Activated effector memory CD4-positive, alpha-beta T cell treated with Interleukin-2 at 50 U/mL for 16 hours (primary cell): ENCODE results near the gene NPFFR2.
"Not testable (repeated sequence)": the region's sequence is repeated elsewhere in the genome, so short reads cannot be mapped to it uniquely, and the experiment has no call there.

Experiments
- DNase-seq: peaks from one replicate; pipeline ENCODE4 v3.0.0-alpha.2; 2020

Gene NPFFR2

GRCh38 chr4:72031868-72032608, at the start of gene NPFFR2:
NPFFR2 (plus strand) TSS chr4:72032000; CDS start chr4:72128592, 96,592 bp downstream.
- no peak for DNase-seq

- no peak for DNase-seq
These were observed 39.1 kb upstream of the NPFFR2 start for GRCh38 chr4:71992571-71993312.

DNA sequence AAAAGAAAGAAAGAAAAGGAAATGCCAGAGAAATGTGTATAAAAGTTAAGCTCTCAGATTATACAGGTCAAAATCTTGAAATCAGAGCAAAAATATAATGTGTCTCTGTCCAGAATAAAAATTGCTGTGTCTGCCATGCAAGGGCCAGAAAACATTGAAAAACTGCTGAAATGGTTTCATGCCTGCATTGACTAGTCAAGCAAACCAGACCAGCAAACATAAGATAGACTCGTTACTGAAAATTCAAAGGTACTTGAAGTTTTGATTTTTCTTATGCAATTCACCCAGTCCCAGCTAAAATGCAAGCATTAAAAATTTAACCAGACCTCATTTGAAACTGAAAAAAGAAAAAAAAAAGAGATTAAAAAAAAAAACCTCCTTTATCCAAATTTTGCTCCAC, 37.2 kb upstream of the NPFFR2 start:
- DNase-seq = no peak

DNA sequence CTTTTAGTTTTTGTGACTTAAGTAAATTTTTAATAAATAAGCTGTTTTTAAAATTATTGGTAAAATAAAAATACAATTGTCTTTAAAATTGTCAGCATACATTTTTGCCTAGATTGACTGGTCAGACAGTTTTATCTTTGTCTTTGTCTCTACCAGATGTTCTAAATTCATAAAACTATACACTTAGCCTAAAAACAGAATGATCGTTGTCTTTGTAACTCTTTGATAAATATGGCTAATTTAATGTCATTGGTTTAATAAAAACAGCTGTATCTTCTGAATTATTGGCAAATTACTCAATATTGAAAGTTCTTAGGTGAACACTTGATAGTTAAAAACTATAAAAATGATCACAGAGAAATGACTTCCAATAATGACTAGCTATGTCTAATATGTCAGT, 36.5 kb upstream of the NPFFR2 start:
- no peak for DNase-seq

- no peak for DNase-seq
These were observed 25.2 kb upstream of the NPFFR2 start for GRCh38 chr4:72006586-72006985.

- no peak for DNase-seq
These were observed 19.9 kb upstream of the NPFFR2 start for GRCh38 chr4:72011906-72012305.

- DNase-seq = no peak
These were observed 15.8 kb upstream of the NPFFR2 start for GRCh38 chr4:72016011-72016410.

DNA sequence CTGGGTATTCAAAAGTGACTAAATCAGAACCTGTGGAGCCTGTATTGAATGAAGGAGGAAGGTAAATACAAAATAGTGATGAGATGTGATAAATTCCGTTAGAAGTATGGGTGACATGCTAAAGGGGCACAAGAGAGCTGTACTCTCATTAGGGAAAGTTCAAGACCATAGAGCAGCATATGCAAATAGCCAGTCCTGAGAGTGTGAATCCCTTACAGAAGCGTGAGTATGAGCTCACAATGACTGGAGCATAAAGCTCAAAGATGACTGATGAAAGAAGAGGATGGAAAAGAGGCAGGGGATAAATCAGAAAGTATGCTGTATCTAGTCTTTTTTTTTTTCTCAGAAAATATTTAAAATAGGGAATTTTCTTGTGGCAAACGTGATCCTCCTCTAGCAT, 12.1 kb upstream of the NPFFR2 start:
- no peak for DNase-seq

DNA sequence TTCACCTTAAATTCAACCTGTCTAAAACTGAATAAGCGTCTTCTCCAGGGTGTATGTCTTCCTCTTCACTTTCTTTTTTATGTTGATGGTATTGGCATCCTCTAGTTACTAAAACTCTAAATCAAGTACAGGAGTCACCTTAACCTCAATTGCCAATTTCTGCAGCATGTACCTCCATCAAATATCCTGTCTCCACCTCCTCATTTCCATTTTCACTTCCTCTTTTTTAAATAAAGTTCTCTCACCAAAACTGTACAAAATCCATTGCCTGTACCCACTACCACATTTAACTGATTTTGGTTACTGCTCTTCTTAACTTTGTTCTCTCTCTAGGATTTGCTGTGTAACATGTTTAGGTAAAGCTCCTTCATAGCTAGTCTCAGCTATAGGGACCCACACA, 9.2 kb upstream of the NPFFR2 start:
- no peak for DNase-seq

DNA sequence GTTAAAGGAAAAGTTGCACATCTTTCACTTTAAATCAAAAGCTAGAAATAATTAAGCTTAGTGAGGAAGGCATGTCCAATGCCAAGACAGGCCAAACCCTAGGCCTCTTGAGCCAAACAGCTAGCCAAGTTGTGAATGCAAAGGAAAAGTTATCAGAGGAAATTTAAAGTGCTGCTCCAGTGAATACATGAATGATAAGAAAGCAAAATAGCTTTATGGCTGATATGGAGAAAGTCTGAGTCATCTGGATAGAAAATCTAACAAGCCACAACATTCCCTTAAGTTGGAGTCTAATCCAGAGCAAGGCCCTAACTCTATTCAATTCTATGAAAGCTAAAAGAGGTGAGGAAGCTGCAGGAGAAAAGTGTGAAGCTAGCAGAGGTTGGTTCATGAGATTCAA, 23.8 kb downstream of the NPFFR2 start:
- no peak for DNase-seq

DNA sequence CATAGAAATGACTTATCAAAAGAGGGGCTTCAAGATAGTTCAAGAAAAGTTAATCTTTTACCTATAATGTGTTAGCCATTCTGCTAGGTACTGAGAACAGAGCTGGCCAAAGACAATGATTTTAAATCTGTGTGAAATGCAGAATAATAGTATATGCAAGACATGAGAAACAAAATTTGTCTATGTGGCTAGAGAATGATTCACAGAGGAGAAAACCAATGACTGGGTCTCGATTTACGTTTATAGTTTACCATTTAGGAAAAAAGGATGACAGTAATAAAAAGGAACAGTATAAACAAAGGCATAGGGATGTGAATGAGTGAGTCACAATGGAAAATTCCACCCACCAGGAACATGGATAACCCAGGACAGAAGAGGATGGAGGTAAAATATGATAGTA, 31.9 kb downstream of the NPFFR2 start:
- DNase-seq = no peak

GRCh38 chr4:72067051-72067450, 35.3 kb downstream of the NPFFR2 start:
- DNase-seq = no peak

GRCh38 chr4:72073816-72074215, 42.0 kb downstream of the NPFFR2 start:
- no peak for DNase-seq

DNA sequence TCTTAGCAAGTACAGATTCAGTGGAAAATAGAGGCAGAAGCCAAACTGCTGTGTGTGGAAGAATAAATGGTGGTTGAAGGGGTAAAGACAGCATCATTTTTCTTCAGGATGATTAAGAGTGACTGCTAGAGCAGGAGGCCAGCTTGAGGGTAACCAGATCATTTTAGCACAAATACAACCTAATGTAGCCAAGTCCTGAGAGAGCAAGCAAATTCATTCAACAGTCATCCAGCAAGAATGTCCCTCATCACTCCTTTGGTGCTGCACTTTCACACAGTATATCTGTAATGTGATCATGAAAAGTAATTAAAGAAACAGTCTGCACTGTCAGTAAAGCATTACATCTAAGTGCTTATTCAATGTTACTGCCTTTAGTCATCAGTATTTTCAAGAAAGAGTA, 44.8 kb downstream of the NPFFR2 start:
- no peak for DNase-seq

DNA sequence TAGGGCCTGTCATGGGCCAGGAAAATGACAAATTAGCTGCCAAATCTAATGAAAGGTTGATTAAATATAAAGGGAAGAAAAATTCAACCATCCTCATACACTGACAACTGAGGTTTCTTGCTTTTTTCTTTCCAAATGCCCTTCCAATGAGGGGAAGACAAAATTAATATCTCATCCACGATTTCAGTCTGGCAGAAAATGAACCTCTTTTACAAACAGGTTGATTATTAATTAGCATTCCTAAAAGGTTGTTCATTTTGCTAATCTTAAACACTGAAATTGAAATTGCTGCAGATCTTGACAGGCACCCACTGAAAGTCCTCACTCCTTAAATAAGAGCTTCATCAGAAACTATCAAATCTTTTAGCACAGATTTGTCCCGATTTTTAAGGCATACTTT, 45.5 kb downstream of the NPFFR2 start:
- no peak for DNase-seq

GRCh38 chr4:72084587-72085011, 52.8 kb downstream of the NPFFR2 start:
- no peak for DNase-seq

DNA sequence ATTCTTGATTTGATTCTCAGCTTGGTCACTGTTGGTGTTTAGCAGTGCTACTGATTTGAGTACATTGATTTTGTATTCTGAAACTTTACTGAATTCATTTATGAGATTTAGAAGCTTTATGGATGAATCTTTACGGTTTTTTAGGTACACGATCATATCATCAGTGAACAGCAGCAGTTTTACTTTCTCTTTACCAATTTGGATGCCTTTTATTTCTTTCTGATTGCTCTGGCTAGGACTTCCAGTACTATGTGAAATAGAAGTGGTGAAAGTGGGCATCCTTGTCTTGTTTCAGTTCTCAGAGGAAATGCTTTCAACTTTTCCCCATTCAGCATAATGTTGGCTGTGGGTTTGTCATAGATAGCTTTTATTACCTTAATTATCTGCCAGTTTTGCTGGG, 58.8 kb downstream of the NPFFR2 start:
- DNase-seq = not testable (repeated sequence)

DNA sequence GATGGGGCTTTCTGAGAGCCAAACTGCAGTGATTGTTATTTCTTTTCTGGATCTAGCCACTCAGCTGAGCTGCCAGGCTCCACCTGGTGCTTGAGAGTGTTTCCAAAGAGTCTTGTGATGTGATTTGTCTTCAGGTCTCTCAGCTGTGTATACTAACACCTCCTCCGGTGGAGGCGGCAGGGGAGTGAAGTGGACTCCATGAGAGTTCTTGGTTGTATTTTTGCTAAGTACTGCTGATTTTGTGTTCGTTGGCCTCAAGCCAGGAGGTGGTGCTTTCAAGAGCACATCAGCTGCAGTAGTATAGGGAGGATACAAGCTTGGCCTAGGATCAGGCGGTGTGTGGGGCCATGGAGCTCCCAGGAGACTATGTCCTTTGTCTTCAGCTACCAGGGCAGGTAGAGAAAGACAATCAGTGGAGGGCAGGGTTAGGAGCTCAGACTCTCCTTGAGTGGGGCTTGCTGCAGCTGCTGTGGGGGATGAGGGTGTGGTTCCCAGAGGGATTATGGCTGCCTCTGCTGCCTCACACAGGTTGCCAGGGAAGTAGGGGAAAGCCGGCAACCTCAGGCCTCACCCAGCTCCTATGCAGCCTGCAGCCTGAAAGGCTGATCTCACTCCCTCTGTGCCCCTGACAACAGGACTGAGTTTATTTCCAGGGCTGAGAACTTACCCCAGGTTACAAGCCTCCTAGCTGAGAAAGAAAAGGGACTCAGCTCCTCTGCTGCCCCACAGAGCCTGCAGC, 62.4 kb downstream of the NPFFR2 start:
- no peak for DNase-seq

DNA sequence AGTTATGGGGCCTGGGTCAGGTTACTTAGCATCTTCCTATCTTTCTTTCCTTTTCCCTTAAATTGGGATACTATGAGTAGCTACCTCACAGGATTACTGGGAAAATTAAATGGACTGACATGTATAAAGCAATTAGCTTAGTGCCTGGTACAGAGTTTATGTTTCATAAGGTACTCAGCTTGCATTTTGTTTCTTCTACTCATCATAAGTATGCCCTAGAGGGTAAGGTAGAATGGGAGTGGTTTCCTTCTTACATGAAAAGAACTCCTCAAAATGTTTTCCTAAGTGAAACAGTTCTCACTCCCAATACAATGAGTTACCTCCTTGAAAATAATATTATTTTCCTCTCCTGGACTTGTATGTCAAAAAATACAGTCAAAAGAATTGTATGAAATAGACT, 75.7 kb downstream of the NPFFR2 start:
- DNase-seq = no peak

DNA sequence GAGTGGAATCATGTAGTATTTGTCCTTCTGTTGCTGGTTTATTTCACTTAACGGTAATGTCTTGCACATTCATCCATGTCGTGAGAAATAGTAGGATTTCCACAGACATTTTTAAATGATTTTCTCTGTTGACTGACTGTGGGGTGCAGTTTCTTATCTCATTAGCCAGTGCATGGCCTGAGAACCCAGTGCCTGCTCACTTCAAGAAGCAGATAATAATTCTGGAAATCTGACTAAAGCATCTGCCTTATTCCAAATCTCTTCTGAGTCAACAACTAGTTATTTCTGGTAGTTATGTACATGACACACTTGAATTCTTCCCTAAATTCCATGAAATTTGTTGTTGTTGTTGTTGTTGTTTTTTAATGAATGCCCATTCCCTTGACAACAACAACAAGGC, 77.6 kb downstream of the NPFFR2 start:
- DNase-seq = no peak

GRCh38 chr4:72109959-72110497, 78.2 kb downstream of the NPFFR2 start:
- no peak for DNase-seq

GRCh38 chr4:72110886-72111285, 79.1 kb downstream of the NPFFR2 start:
- no peak for DNase-seq

- no peak for DNase-seq
These were observed 80.1 kb downstream of the NPFFR2 start for GRCh38 chr4:72111863-72112262.
